GM18951 (cell line): ENCODE data around the gene IFT74.

Experiments
- POLR2A ChIP-seq: IDR thresholded peaks from 4 replicates; pipeline ENCODE4 v1.6.1; 2011; ENCODE audit warnings: mild to moderate bottlenecking; ENCODE audit not compliant: insufficient read length, insufficient read depth; ENCODE audit errors: extremely low read depth
- in situ Hi-C: fragments of 300-500 bp; cut with MboI; formaldehyde crosslinking; loops from one replicate; pipeline ENCODE4 v1.12.0; 2022; ENCODE audit warnings: low sequenced_read_pairs, mixed read lengths, inconsistent platforms; ENCODE audit not compliant: unreplicated experiment

IFT74 gene

GRCh38 chr9:26955921-26956859 lies at the start of gene IFT74:
IFT74 (plus strand) TSS chr9:26956412; CDS start chr9:26961968, 5,556 bp downstream.
- TF ChIP-seq POLR2A, result peak; percentile 68
- in situ Hi-C loops, result no loop called here

- TF ChIP-seq POLR2A, result no peak
- in situ Hi-C loops, result no loop called here
Observed at GRCh38 chr9:26913138-26913668, 43.0 kb upstream of the IFT74 start.

GRCh38 chr9:26919698-26920097 lies 36.5 kb upstream of the IFT74 start:
- no peak for TF ChIP-seq POLR2A
- in situ Hi-C loops, result no loop called here

- TF ChIP-seq POLR2A, result no peak
- in situ Hi-C loops, result no loop called here
Observed at GRCh38 chr9:26925609-26926008, 30.6 kb upstream of the IFT74 start.

GRCh38 chr9:26928902-26929495 lies 27.2 kb upstream of the IFT74 start:
- in situ Hi-C loops, result no loop called here
- TF ChIP-seq POLR2A, result no peak

- TF ChIP-seq POLR2A, result no peak
- in situ Hi-C loops, result no loop called here
Observed at GRCh38 chr9:26935847-26936246, 20.4 kb upstream of the IFT74 start.

- TF ChIP-seq POLR2A, result no peak
- in situ Hi-C loops, result no loop called here
Observed at GRCh38 chr9:26937816-26938371, 18.3 kb upstream of the IFT74 start.

- in situ Hi-C loops, result no loop called here
- TF ChIP-seq POLR2A, result no peak
Observed at GRCh38 chr9:26939955-26940711, 16.1 kb upstream of the IFT74 start.

GRCh38 chr9:26940779-26941178 lies 15.4 kb upstream of the IFT74 start:
- TF ChIP-seq POLR2A, result no peak
- in situ Hi-C loops, result no loop called here

GRCh38 chr9:26945591-26945990 lies 10.6 kb upstream of the IFT74 start:
- no peak for TF ChIP-seq POLR2A
- in situ Hi-C loops, result no loop called here

GRCh38 chr9:26946753-26947727 lies 9.2 kb upstream of the IFT74 start, which contains the start of gene PLAA:
PLAA (minus strand) TSS chr9:26947242; CDS start chr9:26947045, 197 bp downstream.
- peak; percentile 74 for TF ChIP-seq POLR2A
- in situ Hi-C loops, result no loop called here

- TF ChIP-seq POLR2A, result no peak
- in situ Hi-C loops, result no loop called here
Observed at GRCh38 chr9:26947736-26948135, 8.5 kb upstream of the IFT74 start.
